ELR (cell line): ENCODE results near the gene CLEC18C.
"Not testable (repeated sequence)": the region's sequence is repeated elsewhere in the genome, so short reads cannot be mapped to it uniquely, and the experiment has no call there.

Experiments used
- DNase-seq: peaks from one replicate; pipeline ENCODE4 v3.0.0-alpha.2; 2015; ENCODE audit warnings: low read depth

Gene CLEC18C

DNA sequence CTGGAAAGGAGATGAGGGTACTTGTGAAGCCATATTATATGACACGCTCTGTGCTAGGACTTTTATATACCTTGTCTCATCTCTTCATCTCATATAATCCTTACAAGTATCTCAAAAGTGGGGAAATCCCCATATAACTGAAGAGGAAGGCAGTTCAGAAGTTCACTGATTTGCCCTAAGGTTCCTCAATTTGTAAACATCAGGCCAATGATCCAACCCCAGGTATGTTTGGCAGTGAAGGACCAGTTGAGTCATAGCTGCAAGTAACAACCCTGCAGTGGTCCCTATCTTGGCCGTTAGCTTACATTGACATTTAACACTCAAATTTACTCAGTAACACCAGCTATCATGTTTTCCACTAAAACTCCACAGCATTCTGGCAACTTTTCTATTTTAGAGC lies 45.0 kb downstream of the CLEC18C start:
- DNase-seq = peak; percentile 54

DNA sequence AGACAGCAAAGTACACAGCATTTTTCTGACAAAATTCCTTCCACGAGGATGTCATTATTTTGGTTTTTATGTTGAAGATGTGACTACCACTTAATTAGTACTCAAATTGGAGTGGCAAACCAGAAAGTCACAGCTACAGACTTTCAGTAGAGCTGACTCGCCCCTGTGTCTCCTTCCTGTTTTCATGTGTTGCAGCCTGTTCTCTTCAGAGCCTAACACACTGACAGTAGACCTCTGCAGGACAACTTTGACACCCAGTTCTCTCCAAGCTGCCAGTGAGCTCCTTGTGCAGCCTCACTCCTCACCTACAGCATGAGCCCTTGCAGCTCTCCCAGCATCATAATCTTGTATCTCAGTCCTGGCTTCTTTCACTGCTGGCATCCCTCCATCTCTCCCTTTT lies 49.0 kb downstream of the CLEC18C start:
- DNase-seq = not testable (repeated sequence)

DNA sequence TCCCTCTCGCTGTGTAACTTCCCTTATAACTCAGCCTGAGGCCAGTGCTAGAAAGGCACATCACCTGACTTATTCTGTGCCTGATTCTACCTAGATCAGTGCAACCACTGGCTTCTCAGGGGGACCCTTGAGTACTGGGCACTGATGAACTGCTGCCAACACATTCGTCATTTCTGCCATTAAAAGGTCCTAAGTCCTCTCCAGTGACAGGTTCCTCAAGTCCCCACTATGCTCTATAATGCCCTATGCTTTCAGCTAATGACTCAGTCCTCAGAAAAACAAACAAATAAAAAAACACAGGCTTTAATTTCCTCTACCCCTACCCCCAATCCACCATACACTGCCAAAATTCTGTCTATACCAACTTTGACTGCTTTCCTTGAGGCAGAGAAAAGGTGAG lies 49.6 kb downstream of the CLEC18C start:
- not testable (repeated sequence) for DNase-seq

DNA sequence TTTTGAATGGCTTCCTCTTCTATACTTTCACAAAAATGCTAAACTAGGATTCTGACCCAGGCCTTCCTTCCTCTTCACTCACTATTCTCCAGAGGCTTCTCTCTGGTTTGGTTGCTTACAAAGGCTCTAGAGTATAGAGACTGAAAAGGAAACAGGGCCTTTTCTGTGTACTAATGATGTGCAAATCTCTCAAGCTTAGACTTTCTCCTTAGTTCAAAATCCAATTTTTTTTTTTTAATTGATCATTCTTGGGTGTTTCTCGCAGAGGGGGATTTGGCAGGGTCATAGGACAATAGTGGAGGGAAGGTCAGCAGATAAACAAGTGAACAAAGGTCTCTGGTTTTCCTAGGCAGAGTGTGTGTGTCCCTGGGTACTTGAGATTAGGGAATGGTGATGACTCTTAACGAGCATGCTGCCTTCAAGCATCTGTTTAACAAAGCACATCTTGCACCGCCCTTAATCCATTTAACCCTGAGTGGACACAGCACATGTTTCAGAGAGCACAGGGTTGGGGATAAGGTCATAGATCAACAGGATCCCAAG lies 50.5 kb downstream of the CLEC18C start:
- DNase-seq = not testable (repeated sequence)

DNA sequence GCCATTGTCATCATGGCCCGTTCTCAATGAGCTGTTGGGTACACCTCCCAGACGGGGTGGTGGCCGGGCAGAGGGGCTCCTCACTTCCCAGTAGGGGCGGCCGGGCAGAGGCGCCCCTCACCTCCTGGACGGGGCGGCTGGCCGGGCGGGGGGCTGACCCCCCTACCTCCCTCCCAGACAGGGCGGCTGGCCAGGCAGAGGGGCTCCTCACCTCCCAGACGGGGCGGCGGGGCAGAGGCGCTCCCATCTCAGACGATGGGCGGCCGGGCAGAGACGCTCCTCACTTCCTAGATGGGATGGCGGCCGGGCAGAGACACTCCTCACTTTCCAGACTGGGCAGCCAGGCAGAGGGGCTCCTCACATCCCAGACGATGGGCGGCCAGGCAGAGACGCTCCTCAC lies 51.1 kb downstream of the CLEC18C start:
- not testable (repeated sequence) for DNase-seq

DNA sequence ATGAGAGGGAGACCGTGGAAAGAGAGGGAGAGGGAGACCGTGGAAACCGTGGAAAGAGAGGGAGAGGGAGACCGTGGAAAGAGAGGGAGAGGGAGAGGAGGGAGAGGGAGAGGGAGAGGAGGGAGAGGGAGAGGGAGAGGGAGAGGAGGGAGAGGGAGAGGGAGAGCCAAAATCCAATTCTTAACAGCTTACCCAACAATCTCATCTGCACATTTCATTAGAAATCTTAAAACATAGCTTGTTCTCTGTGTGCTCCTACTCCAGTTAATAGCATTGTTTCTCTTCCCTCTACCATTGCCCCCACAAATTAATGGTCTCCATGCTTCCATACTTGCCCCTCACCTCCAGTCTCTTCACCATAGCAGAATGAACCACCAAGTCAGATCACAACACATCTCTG lies 51.8 kb downstream of the CLEC18C start:
- DNase-seq = not testable (repeated sequence)

DNA sequence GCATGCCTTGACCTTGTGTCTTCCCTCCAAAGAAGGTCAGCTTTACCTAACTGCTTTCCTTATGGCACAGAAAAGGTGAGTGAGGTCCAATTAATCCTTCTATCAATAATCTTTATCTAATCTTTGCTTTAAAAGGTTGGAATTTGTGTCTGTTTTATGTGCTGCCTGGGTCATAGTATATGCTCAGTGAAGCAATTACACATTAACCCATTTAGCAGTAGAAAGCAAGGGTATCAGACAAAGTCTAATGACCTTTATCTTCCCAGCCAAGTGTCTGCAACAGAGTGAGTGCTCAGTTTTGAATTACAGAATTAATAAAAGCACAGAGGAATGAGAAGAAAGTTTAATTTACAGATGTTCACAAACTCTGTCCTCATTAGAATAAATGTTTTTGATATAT lies 52.4 kb downstream of the CLEC18C start:
- not testable (repeated sequence) for DNase-seq

DNA sequence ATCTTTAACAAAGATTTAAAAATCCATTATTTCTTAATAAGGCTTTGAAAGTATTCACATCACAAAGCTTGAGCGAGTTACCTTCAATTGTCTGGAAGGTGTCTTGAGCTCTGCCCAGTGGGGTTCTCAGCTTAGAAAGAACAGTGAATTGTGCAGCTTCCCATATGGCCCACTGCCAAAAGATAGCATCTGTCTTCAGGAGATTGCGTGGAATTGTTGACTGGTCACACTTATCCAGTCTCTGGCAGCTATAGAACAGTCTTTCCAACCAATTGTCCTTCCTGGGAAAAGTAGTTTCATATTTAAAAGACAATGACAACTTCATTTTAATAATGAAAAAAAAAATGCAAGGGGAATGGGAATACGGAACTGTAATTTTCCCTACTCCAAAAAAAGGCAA lies 58.2 kb downstream of the CLEC18C start:
- not testable (repeated sequence) for DNase-seq
